Measurements from ENCODE around the gene FANCL. TPM values are rescaled to one million over a fixed set of nuclear protein-coding genes. Genes with fewer than 3 reads are reported as not detected.
"Not testable (repeated sequence)": the region's sequence is repeated elsewhere in the genome, so short reads cannot be mapped to it uniquely, and the experiment has no call there.

Gene FANCL
- total RNA-seq, 2 experiments from 2014 or later, result 16.6 to 19.7 TPM

GRCh38 chr2:58239243-58239925, 1.7 kb downstream of the FANCL start:
- peaks cover 4% of the 10 kb centered on the region for H3K36me3 Mint-ChIP-seq (ENCODE audit: low read depth)
- peaks cover 36% of the 10 kb centered on the region for H3K4me1 Mint-ChIP-seq
- CTCF ChIA-PET, result no interaction called here
- intact Hi-C loops (cut with DNase I, micrococcal nuclease), result no loop called here
- no peaks in the 10 kb centered on the region for H3K9me3 Mint-ChIP-seq (ENCODE audit: low read depth)
- DNase-seq, result no peak
- no peak overlapping the region for H3K27ac Mint-ChIP-seq
- POLR2A ChIA-PET, result no interaction called here
- no peak overlapping the region for H3K4me3 Mint-ChIP-seq
- ATAC-seq, result no peak
- H3K27me3 Mint-ChIP-seq, result peaks cover 4% of the 10 kb centered on the region

- CTCF ChIA-PET, result interaction anchor here (0.6 kb wide), 1 partner anchor 702 kb away, joined by 3 read pairs; no protein-coding TSS in a partner anchor
- H3K27ac Mint-ChIP-seq, result no peak overlapping the region
- peaks cover 4% of the 10 kb centered on the region for H3K36me3 Mint-ChIP-seq (ENCODE audit: low read depth)
- ATAC-seq (no peak), DNase-seq (no peak)
- POLR2A ChIA-PET, result no interaction called here
- H3K9me3 Mint-ChIP-seq (ENCODE audit: low read depth), result no peaks in the 10 kb centered on the region
- intact Hi-C loops (cut with DNase I, micrococcal nuclease), result no loop called here
- peaks cover 4% of the 10 kb centered on the region for H3K27me3 Mint-ChIP-seq
- H3K4me3 Mint-ChIP-seq, result no peak overlapping the region
- H3K4me1 Mint-ChIP-seq, result peaks cover 38% of the 10 kb centered on the region
Measured at GRCh38 chr2:58237741-58238140, 3.4 kb downstream of the FANCL start.

GRCh38 chr2:58235984-58236383, 5.1 kb downstream of the FANCL start:
- Mint-ChIP-seq H3K36me3 (ENCODE audit: low read depth) (peaks cover 4% of the 10 kb centered on the region), H3K9me3 (ENCODE audit: low read depth) (no peaks in the 10 kb centered on the region), H3K27me3 (no peaks in the 10 kb centered on the region), H3K27ac (no peak overlapping the region), H3K4me1 (peaks cover 32% of the 10 kb centered on the region), H3K4me3 (no peak overlapping the region)
- DNase-seq (no peak), ATAC-seq (no peak)
- intact Hi-C loops (cut with DNase I, micrococcal nuclease), result no loop called here
- ChIA-PET POLR2A (no interaction called here), CTCF (no interaction called here)

GRCh38 chr2:58235170-58235569, 6.0 kb downstream of the FANCL start:
- H3K27me3 Mint-ChIP-seq, result no peaks in the 10 kb centered on the region
- DNase-seq (no peak), ATAC-seq (no peak)
- H3K36me3 Mint-ChIP-seq (ENCODE audit: low read depth), result peaks cover 4% of the 10 kb centered on the region
- H3K4me3 Mint-ChIP-seq, result no peak overlapping the region
- no peak overlapping the region for H3K27ac Mint-ChIP-seq
- ChIA-PET CTCF (no interaction called here), POLR2A (no interaction called here)
- no peaks in the 10 kb centered on the region for H3K9me3 Mint-ChIP-seq (ENCODE audit: low read depth)
- H3K4me1 Mint-ChIP-seq, result peaks cover 29% of the 10 kb centered on the region
- intact Hi-C loops (cut with DNase I, micrococcal nuclease), result no loop called here

GRCh38 chr2:58228299-58228698, 12.8 kb downstream of the FANCL start:
- ChIA-PET CTCF (no interaction called here), POLR2A (no interaction called here)
- Mint-ChIP-seq H3K27me3 (no peaks in the 10 kb centered on the region), H3K36me3 (ENCODE audit: low read depth) (peaks cover 10% of the 10 kb centered on the region), H3K27ac (no peak overlapping the region), H3K4me1 (no peaks in the 10 kb centered on the region), H3K4me3 (no peak overlapping the region), H3K9me3 (ENCODE audit: low read depth) (no peaks in the 10 kb centered on the region)
- no peak for DNase-seq
- no peak for ATAC-seq
- intact Hi-C loops (cut with DNase I, micrococcal nuclease), result no loop called here

GRCh38 chr2:58227171-58227917, 13.8 kb downstream of the FANCL start:
- H3K4me1 Mint-ChIP-seq, result no peaks in the 10 kb centered on the region
- no peaks in the 10 kb centered on the region for H3K27me3 Mint-ChIP-seq
- H3K4me3 Mint-ChIP-seq, result no peak overlapping the region
- peaks cover 10% of the 10 kb centered on the region for H3K36me3 Mint-ChIP-seq (ENCODE audit: low read depth)
- ATAC-seq (no peak), DNase-seq (no peak)
- intact Hi-C loops (cut with DNase I, micrococcal nuclease), result no loop called here
- H3K9me3 Mint-ChIP-seq (ENCODE audit: low read depth), result no peaks in the 10 kb centered on the region
- H3K27ac Mint-ChIP-seq, result no peak overlapping the region
- CTCF ChIA-PET, result no interaction called here
- POLR2A ChIA-PET, result no interaction called here

GRCh38 chr2:58221909-58222308, 19.2 kb downstream of the FANCL start:
- intact Hi-C loops (cut with DNase I, micrococcal nuclease), result no loop called here
- Mint-ChIP-seq H3K27ac (no peak overlapping the region), H3K9me3 (ENCODE audit: low read depth) (no peaks in the 10 kb centered on the region), H3K27me3 (no peaks in the 10 kb centered on the region), H3K36me3 (ENCODE audit: low read depth) (peaks cover 11% of the 10 kb centered on the region), H3K4me3 (no peak overlapping the region), H3K4me1 (no peaks in the 10 kb centered on the region)
- ATAC-seq, result no peak
- no peak for DNase-seq
- ChIA-PET POLR2A (interaction anchor here (0.7 kb wide), 1 partner anchor 13 kb away, joined by 3 read pairs; no protein-coding TSS in a partner anchor), CTCF (no interaction called here)

- ATAC-seq, result no peak
- POLR2A ChIA-PET, result no interaction called here
- CTCF ChIA-PET, result no interaction called here
- no peak for DNase-seq
- Mint-ChIP-seq H3K27ac (no peak overlapping the region), H3K27me3 (no peaks in the 10 kb centered on the region), H3K9me3 (ENCODE audit: low read depth) (peaks cover 7% of the 10 kb centered on the region), H3K4me1 (no peaks in the 10 kb centered on the region), H3K36me3 (ENCODE audit: low read depth) (peaks cover 45% of the 10 kb centered on the region), H3K4me3 (no peak overlapping the region)
- intact Hi-C loops (cut with DNase I, micrococcal nuclease), result no loop called here
Measured at GRCh38 chr2:58215429-58215828, 25.7 kb downstream of the FANCL start.

GRCh38 chr2:58210951-58211568, 30.1 kb downstream of the FANCL start:
- POLR2A ChIA-PET; ATAC-seq; CTCF ChIA-PET; intact Hi-C loops (cut with DNase I, micrococcal nuclease); H3K9me3 Mint-ChIP-seq (ENCODE audit: low read depth); H3K27ac Mint-ChIP-seq; H3K4me3 Mint-ChIP-seq; H3K4me1 Mint-ChIP-seq; DNase-seq; H3K27me3 Mint-ChIP-seq: not testable (repeated sequence)
- peaks cover 37% of the 10 kb centered on the region for H3K36me3 Mint-ChIP-seq (ENCODE audit: low read depth)

- Mint-ChIP-seq H3K9me3 (ENCODE audit: low read depth) (peaks cover 7% of the 10 kb centered on the region), H3K27me3 (no peaks in the 10 kb centered on the region), H3K27ac (no peak overlapping the region), H3K4me3 (no peak overlapping the region), H3K4me1 (no peaks in the 10 kb centered on the region), H3K36me3 (ENCODE audit: low read depth) (peaks cover 22% of the 10 kb centered on the region)
- ChIA-PET CTCF (no interaction called here), POLR2A (no interaction called here)
- no peak for ATAC-seq
- no peak for DNase-seq
- intact Hi-C loops (cut with DNase I, micrococcal nuclease), result no loop called here
Measured at GRCh38 chr2:58207189-58207588, 33.9 kb downstream of the FANCL start.

GRCh38 chr2:58206785-58207184, 34.3 kb downstream of the FANCL start:
- no peaks in the 10 kb centered on the region for H3K27me3 Mint-ChIP-seq
- DNase-seq, result no peak
- ChIA-PET POLR2A (no interaction called here), CTCF (no interaction called here)
- no peak overlapping the region for H3K4me3 Mint-ChIP-seq
- intact Hi-C loops (cut with DNase I, micrococcal nuclease), result no loop called here
- peaks cover 18% of the 10 kb centered on the region for H3K36me3 Mint-ChIP-seq (ENCODE audit: low read depth)
- H3K9me3 Mint-ChIP-seq (ENCODE audit: low read depth), result peaks cover 4% of the 10 kb centered on the region
- no peak for ATAC-seq
- H3K27ac Mint-ChIP-seq, result no peak overlapping the region
- no peaks in the 10 kb centered on the region for H3K4me1 Mint-ChIP-seq
